ENCODE results near the gene FAM222A. TPM values are rescaled to one million over a fixed set of nuclear protein-coding genes. Genes with fewer than 3 reads are reported as not detected.

FAM222A gene
- total RNA-seq, 1 experiment from 2014 or later = 1.6 TPM

DNA sequence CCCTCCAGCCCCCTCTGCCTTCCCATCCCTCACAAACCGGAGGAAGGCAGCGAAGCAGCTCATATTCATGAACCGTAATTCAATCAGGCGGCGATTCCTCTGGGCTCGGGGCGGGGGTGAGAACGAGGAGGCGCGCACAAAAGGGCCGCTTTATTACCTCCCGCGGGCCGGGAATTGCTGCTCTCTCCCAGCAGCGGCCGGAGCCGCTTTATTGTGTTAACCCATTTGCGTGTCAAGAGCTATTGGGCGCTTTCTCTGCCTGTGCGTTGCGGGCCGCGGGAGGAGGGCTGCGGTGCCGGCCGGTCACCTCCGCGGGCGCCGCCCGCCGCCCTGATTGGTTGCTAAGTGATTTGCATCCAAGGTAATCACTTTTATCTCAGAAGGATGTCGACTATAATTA lies 4.8 kb downstream of the FAM222A start (continued):
- TF ChIP-seq, protein P1, sequence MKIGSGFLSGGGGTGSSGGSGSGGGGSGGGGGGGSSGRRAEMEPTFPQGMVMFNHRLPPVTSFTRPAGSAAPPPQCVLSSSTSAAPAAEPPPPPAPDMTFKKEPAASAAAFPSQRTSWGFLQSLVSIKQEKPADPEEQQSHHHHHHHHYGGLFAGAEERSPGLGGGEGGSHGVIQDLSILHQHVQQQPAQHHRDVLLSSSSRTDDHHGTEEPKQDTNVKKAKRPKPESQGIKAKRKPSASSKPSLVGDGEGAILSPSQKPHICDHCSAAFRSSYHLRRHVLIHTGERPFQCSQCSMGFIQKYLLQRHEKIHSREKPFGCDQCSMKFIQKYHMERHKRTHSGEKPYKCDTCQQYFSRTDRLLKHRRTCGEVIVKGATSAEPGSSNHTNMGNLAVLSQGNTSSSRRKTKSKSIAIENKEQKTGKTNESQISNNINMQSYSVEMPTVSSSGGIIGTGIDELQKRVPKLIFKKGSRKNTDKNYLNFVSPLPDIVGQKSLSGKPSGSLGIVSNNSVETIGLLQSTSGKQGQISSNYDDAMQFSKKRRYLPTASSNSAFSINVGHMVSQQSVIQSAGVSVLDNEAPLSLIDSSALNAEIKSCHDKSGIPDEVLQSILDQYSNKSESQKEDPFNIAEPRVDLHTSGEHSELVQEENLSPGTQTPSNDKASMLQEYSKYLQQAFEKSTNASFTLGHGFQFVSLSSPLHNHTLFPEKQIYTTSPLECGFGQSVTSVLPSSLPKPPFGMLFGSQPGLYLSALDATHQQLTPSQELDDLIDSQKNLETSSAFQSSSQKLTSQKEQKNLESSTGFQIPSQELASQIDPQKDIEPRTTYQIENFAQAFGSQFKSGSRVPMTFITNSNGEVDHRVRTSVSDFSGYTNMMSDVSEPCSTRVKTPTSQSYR (CRISPR knock-in tag; IDR thresholded peaks at IDR 0.05) = no peak
- TF ChIP-seq, protein P2, sequence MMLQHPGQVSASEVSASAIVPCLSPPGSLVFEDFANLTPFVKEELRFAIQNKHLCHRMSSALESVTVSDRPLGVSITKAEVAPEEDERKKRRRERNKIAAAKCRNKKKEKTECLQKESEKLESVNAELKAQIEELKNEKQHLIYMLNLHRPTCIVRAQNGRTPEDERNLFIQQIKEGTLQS (CRISPR knock-in tag; conservative IDR thresholded peaks at IDR 0.05) = no peak
- TF ChIP-seq, protein P3, sequence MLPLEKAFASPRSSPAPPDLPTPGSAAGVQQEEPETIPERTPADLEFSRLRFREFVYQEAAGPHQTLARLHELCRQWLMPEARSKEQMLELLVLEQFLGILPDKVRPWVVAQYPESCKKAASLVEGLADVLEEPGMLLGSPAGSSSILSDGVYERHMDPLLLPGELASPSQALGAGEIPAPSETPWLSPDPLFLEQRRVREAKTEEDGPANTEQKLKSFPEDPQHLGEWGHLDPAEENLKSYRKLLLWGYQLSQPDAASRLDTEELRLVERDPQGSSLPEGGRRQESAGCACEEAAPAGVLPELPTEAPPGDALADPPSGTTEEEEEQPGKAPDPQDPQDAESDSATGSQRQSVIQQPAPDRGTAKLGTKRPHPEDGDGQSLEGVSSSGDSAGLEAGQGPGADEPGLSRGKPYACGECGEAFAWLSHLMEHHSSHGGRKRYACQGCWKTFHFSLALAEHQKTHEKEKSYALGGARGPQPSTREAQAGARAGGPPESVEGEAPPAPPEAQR (CRISPR knock-in tag; IDR thresholded peaks at IDR 0.05) = no peak
- TF ChIP-seq, protein P4, sequence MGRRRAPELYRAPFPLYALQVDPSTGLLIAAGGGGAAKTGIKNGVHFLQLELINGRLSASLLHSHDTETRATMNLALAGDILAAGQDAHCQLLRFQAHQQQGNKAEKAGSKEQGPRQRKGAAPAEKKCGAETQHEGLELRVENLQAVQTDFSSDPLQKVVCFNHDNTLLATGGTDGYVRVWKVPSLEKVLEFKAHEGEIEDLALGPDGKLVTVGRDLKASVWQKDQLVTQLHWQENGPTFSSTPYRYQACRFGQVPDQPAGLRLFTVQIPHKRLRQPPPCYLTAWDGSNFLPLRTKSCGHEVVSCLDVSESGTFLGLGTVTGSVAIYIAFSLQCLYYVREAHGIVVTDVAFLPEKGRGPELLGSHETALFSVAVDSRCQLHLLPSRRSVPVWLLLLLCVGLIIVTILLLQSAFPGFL (CRISPR knock-in tag; IDR thresholded peaks at IDR 0.05; ENCODE audit: borderline replicate concordance) = no peak
- no peak for TF ChIP-seq ATF1 (CRISPR knock-in tag; IDR thresholded peaks at IDR 0.05)
- TF ChIP-seq, protein P5, sequence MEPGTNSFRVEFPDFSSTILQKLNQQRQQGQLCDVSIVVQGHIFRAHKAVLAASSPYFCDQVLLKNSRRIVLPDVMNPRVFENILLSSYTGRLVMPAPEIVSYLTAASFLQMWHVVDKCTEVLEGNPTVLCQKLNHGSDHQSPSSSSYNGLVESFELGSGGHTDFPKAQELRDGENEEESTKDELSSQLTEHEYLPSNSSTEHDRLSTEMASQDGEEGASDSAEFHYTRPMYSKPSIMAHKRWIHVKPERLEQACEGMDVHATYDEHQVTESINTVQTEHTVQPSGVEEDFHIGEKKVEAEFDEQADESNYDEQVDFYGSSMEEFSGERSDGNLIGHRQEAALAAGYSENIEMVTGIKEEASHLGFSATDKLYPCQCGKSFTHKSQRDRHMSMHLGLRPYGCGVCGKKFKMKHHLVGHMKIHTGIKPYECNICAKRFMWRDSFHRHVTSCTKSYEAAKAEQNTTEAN (CRISPR knock-in tag; IDR thresholded peaks at IDR 0.05) = no peak
- no peak for TF ChIP-seq FOXJ3 (CRISPR knock-in tag; IDR thresholded peaks at IDR 0.05; ENCODE audit: borderline replicate concordance)

DNA sequence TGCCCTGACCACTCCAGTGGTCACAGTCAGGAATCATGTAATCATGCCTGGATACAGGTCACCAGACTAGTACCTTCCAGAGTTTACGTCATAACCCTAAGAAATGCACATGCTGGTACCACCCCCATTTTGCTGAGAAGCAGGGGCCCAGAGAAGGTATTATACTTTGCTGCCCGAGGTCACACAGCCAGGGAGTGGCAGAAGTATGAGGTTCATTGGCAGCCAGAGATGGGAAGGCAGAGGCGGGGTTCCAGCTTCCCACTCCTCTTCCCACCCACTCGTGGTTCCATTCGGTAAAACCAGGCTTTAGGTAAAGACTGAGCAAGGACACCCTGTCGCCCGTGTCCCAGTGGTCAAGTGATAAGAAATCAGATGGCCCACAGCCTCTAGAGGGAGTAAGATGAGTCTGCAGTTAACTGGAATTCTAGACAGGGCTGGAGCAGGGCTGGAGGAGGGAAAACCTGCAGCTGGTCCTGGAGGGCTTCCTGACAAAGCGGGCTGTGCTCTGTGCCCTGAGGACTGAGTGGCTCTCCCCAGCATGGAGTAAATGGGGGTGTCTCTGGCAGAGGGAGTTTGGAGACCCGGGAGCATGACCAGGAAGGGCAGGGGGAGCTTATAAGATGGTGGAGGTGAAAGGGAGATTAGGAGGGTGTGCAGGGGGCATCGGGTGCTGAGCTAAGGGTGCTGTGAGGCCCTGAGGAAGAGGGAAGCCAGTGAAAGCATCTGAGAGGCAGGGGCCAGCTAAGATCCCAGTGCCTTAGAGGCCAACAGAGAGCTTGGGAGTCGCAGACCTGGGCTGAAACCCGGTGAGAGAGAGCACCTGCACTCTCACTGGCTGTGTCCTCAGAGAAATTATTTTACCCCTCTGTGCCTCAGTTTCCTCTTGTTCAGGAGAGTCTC lies 5.7 kb downstream of the FAM222A start:
- 0 out of 2 replicates have a peak, but pooled peaks have one; percentile 11 for TF ChIP-seq GTF2I (CRISPR knock-in tag; conservative IDR thresholded peaks at IDR 0.05)
- TF ChIP-seq, protein P6, sequence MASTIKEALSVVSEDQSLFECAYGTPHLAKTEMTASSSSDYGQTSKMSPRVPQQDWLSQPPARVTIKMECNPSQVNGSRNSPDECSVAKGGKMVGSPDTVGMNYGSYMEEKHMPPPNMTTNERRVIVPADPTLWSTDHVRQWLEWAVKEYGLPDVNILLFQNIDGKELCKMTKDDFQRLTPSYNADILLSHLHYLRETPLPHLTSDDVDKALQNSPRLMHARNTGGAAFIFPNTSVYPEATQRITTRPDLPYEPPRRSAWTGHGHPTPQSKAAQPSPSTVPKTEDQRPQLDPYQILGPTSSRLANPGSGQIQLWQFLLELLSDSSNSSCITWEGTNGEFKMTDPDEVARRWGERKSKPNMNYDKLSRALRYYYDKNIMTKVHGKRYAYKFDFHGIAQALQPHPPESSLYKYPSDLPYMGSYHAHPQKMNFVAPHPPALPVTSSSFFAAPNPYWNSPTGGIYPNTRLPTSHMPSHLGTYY (CRISPR knock-in tag; IDR thresholded peaks at IDR 0.05) = no peak
- TF ChIP-seq ZNF317 (CRISPR knock-in tag; IDR thresholded peaks at IDR 0.05; ENCODE audit: borderline replicate concordance, low read depth) = no peak
- H3K4me1 Mint-ChIP-seq = peaks cover 25% of the 10 kb centered on the region
- CTCF ChIA-PET = interaction anchor here (0.5 to 4.1 kb wide), 30 partner anchors 10 to 1807 kb away, joined by 3 to 50 read pairs (median 4); no protein-coding TSS in a partner anchor
- POLR2A ChIA-PET = interaction anchor here (0.6 kb wide), 1 partner anchor 52 kb away, joined by 3 read pairs; no protein-coding TSS in a partner anchor
- ATAC-seq = peak; percentile 57
- peaks cover 41% of the 10 kb centered on the region for H3K27me3 Mint-ChIP-seq (ENCODE audit: low read depth)
- DNase-seq (ENCODE audit: low spot score) = peak; percentile 45
- no peaks in the 10 kb centered on the region for H3K9me3 Mint-ChIP-seq
- H3K36me3 Mint-ChIP-seq = no peaks in the 10 kb centered on the region
- peak overlapping the region; percentile 77; the same call in 1 of the 2 replicates for H3K27ac Mint-ChIP-seq
- peak overlapping the region; percentile 50 for H3K4me3 Mint-ChIP-seq

DNA sequence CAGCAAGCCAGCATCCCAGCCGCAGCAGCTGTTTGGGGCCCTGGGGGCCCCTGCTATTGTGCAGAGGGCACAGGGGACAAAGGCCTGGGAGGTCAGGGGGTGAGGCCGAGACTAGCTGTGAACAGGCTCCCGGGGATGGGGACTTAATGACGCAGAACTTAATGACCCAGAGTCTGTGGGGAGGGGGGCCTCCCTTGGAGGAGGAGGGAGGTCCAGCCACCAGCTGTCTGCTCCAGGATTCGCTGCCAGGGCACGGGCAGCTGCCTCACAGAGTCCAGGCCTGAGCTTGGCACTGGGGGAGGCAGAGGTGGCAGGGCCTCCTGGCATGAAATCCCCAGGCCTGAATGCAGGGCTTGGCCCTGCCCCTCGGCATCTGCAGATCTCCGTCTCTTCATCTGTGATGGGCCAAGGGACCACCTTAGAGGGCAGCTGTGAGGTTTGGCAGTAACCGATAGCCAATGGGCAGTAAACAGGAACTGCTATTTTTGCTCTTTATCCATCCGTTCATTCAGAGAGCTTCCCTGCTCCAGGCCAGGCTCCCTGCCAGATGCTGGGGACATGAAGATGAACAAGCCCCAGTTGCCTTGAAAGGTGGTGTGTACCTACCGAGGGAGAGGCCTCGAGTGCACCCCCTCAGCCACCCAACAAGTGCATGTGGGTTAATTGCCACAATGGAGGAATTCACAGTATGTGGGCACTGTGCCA lies 6.7 kb downstream of the FAM222A start:
- ATAC-seq = no peak
- CTCF ChIA-PET = interaction anchor here (0.6 to 4.1 kb wide), 17 partner anchors 11 to 1808 kb away, joined by 3 to 50 read pairs (median 8); no protein-coding TSS in a partner anchor
- peaks cover 23% of the 10 kb centered on the region for H3K4me1 Mint-ChIP-seq
- H3K27ac Mint-ChIP-seq = no peak overlapping the region
- no peak overlapping the region for H3K4me3 Mint-ChIP-seq
- no peaks in the 10 kb centered on the region for H3K9me3 Mint-ChIP-seq
- peaks cover 34% of the 10 kb centered on the region for H3K27me3 Mint-ChIP-seq (ENCODE audit: low read depth)
- POLR2A ChIA-PET = no interaction called here
- no peaks in the 10 kb centered on the region for H3K36me3 Mint-ChIP-seq
- DNase-seq (ENCODE audit: low spot score) = no peak
- TF ChIP-seq CREB1 (CRISPR knock-in tag; IDR thresholded peaks at IDR 0.05) (no peak), TCF7 (CRISPR knock-in tag; IDR thresholded peaks at IDR 0.05; ENCODE audit: low read depth) (no peak), ZNF396 (CRISPR knock-in tag; IDR thresholded peaks at IDR 0.05; ENCODE audit: borderline replicate concordance) (no peak), SP1 (CRISPR knock-in tag; conservative IDR thresholded peaks at IDR 0.05) (no peak), PRRX2 (CRISPR knock-in tag; IDR thresholded peaks at IDR 0.05) (no peak)
- TF ChIP-seq, protein P7, sequence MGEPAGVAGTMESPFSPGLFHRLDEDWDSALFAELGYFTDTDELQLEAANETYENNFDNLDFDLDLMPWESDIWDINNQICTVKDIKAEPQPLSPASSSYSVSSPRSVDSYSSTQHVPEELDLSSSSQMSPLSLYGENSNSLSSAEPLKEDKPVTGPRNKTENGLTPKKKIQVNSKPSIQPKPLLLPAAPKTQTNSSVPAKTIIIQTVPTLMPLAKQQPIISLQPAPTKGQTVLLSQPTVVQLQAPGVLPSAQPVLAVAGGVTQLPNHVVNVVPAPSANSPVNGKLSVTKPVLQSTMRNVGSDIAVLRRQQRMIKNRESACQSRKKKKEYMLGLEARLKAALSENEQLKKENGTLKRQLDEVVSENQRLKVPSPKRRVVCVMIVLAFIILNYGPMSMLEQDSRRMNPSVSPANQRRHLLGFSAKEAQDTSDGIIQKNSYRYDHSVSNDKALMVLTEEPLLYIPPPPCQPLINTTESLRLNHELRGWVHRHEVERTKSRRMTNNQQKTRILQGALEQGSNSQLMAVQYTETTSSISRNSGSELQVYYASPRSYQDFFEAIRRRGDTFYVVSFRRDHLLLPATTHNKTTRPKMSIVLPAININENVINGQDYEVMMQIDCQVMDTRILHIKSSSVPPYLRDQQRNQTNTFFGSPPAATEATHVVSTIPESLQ (CRISPR knock-in tag; IDR thresholded peaks at IDR 0.05) = no peak
- TF ChIP-seq, protein P8, sequence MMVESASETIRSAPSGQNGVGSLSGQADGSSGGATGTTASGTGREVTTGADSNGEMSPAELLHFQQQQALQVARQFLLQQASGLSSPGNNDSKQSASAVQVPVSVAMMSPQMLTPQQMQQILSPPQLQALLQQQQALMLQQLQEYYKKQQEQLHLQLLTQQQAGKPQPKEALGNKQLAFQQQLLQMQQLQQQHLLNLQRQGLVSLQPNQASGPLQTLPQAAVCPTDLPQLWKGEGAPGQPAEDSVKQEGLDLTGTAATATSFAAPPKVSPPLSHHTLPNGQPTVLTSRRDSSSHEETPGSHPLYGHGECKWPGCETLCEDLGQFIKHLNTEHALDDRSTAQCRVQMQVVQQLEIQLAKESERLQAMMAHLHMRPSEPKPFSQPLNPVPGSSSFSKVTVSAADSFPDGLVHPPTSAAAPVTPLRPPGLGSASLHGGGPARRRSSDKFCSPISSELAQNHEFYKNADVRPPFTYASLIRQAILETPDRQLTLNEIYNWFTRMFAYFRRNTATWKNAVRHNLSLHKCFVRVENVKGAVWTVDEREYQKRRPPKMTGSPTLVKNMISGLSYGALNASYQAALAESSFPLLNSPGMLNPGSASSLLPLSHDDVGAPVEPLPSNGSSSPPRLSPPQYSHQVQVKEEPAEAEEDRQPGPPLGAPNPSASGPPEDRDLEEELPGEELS (CRISPR knock-in tag; IDR thresholded peaks at IDR 0.05) = no peak

Measured in WTC11 (cell line).